Liver (tissue), 3 donors: ENCODE results near the gene DOK1.

Experiments
- EGR1 ChIP-seq, 2 donors: IDR thresholded peaks; 2 replicates each; pipeline ENCODE4 v1.6.1; 2016 to 2018; ENCODE audit warnings: antibody characterized with exemption in 2 of 2, low read depth in 2 of 2
- FOXA1 ChIP-seq: IDR thresholded peaks from 2 replicates; pipeline ENCODE4 v1.6.1; 2016; ENCODE audit warnings: antibody characterized with exemption
- GABPA ChIP-seq, 2 donors: IDR thresholded peaks in 1 of 2; conservative IDR thresholded peaks in 1 of 2; 2 replicates each; pipeline ENCODE4 v1.6.1; 2016; ENCODE audit warnings: antibody characterized with exemption in 2 of 2, mild to moderate bottlenecking in 1 of 2, moderate library complexity in 1 of 2
- JUND ChIP-seq, 2 donors: IDR thresholded peaks; 2 replicates each; pipeline ENCODE4 v1.6.1; 2016; ENCODE audit warnings: antibody characterized with exemption in 2 of 2
- NR2F2 ChIP-seq: IDR thresholded peaks from 2 replicates; pipeline ENCODE4 v1.6.1; 2016; ENCODE audit warnings: antibody characterized with exemption
- RXRA ChIP-seq, 2 donors: IDR thresholded peaks; 2 replicates each; pipeline ENCODE4 v1.6.1; 2017 to 2018; ENCODE audit warnings: antibody characterized with exemption in 2 of 2, mild to moderate bottlenecking in 1 of 2
- SP1 ChIP-seq: IDR thresholded peaks from 2 replicates; pipeline ENCODE4 v1.6.1; 2018; ENCODE audit warnings: antibody characterized with exemption, mild to moderate bottlenecking
- TAF1 ChIP-seq: conservative IDR thresholded peaks from 2 replicates; pipeline ENCODE4 v1.6.1; 2016; ENCODE audit warnings: antibody characterized with exemption, mild to moderate bottlenecking
- YY1 ChIP-seq: IDR thresholded peaks from 2 replicates; pipeline ENCODE4 v1.6.1; 2016; ENCODE audit warnings: antibody characterized with exemption, mild to moderate bottlenecking
- TF ChIP-seq, protein P1 (sequence below): fragments of 150-350 bp; IDR thresholded peaks from 2 replicates; pipeline ENCODE4 v1.5.1; 2017; ENCODE audit warnings: improper control_type of control experiment, low read depth, low read length; ENCODE audit not compliant: missing input control
- TF ChIP-seq, protein P2 (sequence below): IDR thresholded peaks from 2 replicates; pipeline ENCODE4 v1.6.1; 2016; ENCODE audit warnings: antibody characterized with exemption
- TF ChIP-seq, protein P3 (sequence below): IDR thresholded peaks from 2 replicates; pipeline ENCODE4 v1.6.1; 2016; ENCODE audit warnings: antibody characterized with exemption
- TF ChIP-seq, protein P4 (sequence below): IDR thresholded peaks from 2 replicates; pipeline ENCODE4 v1.6.1; 2016; ENCODE audit warnings: antibody characterized with exemption
- TF ChIP-seq, protein P5 (sequence below): IDR thresholded peaks from 2 replicates; pipeline ENCODE4 v1.6.1; 2016; ENCODE audit warnings: antibody characterized with exemption, mild to moderate bottlenecking
- donor health status: healthy.
- donor health status: healthy.

DNA sequence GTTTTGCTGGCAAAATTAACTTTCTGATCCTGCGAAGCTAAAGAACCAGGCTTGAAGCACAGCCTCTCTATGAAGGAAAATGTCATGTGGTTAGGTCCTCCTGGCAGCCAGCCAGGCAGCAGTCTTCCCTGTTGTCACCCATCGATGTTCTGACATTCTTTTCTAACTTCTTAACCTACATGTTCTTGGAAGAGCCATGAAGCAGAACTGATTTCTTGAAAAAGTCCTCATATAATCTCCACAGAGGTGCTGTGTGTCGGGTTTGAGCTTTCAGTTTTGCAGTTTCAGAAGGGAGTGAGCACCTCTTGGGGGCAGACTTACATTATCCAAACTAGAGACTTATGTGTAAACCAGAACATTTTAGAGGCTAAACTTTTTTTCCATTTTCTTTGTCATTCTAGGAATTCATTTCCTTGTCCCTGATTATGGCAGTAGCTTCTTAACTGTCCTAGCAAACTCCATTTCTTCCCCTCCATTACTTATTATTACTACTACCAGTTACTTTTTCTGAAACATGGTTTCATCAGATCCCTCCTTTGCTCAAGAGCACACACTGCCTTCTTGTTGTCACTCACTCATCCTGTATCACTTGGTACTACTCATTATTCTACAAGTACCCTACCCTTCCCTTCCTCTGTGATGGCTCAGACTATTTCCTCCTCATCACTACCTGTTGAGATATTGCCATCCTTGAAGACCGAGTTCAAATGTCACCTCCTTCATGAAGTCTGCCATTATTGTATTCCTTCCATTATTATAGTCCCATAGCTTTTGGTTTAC lies 31.1 kb downstream of the DOK1 start:
- TF ChIP-seq, protein P1, sequence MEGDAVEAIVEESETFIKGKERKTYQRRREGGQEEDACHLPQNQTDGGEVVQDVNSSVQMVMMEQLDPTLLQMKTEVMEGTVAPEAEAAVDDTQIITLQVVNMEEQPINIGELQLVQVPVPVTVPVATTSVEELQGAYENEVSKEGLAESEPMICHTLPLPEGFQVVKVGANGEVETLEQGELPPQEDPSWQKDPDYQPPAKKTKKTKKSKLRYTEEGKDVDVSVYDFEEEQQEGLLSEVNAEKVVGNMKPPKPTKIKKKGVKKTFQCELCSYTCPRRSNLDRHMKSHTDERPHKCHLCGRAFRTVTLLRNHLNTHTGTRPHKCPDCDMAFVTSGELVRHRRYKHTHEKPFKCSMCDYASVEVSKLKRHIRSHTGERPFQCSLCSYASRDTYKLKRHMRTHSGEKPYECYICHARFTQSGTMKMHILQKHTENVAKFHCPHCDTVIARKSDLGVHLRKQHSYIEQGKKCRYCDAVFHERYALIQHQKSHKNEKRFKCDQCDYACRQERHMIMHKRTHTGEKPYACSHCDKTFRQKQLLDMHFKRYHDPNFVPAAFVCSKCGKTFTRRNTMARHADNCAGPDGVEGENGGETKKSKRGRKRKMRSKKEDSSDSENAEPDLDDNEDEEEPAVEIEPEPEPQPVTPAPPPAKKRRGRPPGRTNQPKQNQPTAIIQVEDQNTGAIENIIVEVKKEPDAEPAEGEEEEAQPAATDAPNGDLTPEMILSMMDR, result no peak
- TF ChIP-seq, protein P2, sequence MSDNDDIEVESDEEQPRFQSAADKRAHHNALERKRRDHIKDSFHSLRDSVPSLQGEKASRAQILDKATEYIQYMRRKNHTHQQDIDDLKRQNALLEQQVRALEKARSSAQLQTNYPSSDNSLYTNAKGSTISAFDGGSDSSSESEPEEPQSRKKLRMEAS, result no peak
- TF ChIP-seq FOXA1, result no peak
- TF ChIP-seq SP1, result no peak
- TF ChIP-seq, protein P3, sequence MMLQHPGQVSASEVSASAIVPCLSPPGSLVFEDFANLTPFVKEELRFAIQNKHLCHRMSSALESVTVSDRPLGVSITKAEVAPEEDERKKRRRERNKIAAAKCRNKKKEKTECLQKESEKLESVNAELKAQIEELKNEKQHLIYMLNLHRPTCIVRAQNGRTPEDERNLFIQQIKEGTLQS, result no peak
- TF ChIP-seq, protein P4, sequence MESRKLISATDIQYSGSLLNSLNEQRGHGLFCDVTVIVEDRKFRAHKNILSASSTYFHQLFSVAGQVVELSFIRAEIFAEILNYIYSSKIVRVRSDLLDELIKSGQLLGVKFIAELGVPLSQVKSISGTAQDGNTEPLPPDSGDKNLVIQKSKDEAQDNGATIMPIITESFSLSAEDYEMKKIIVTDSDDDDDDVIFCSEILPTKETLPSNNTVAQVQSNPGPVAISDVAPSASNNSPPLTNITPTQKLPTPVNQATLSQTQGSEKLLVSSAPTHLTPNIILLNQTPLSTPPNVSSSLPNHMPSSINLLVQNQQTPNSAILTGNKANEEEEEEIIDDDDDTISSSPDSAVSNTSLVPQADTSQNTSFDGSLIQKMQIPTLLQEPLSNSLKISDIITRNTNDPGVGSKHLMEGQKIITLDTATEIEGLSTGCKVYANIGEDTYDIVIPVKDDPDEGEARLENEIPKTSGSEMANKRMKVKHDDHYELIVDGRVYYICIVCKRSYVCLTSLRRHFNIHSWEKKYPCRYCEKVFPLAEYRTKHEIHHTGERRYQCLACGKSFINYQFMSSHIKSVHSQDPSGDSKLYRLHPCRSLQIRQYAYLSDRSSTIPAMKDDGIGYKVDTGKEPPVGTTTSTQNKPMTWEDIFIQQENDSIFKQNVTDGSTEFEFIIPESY, result no peak
- TF ChIP-seq TAF1, result no peak
- TF ChIP-seq JUND (IDR thresholded peaks at IDR 0.05), result no peak
- TF ChIP-seq GABPA (IDR thresholded peaks at IDR 0.05 in 1 of 2, conservative IDR thresholded peaks at IDR 0.05 in 1 of 2), result no peak
- no peak for TF ChIP-seq EGR1 (IDR thresholded peaks at IDR 0.05; ENCODE audit: low read depth in 2 of 2)
- no peak for TF ChIP-seq RXRA (IDR thresholded peaks at IDR 0.05)
- TF ChIP-seq NR2F2, result no peak
- TF ChIP-seq, protein P5, sequence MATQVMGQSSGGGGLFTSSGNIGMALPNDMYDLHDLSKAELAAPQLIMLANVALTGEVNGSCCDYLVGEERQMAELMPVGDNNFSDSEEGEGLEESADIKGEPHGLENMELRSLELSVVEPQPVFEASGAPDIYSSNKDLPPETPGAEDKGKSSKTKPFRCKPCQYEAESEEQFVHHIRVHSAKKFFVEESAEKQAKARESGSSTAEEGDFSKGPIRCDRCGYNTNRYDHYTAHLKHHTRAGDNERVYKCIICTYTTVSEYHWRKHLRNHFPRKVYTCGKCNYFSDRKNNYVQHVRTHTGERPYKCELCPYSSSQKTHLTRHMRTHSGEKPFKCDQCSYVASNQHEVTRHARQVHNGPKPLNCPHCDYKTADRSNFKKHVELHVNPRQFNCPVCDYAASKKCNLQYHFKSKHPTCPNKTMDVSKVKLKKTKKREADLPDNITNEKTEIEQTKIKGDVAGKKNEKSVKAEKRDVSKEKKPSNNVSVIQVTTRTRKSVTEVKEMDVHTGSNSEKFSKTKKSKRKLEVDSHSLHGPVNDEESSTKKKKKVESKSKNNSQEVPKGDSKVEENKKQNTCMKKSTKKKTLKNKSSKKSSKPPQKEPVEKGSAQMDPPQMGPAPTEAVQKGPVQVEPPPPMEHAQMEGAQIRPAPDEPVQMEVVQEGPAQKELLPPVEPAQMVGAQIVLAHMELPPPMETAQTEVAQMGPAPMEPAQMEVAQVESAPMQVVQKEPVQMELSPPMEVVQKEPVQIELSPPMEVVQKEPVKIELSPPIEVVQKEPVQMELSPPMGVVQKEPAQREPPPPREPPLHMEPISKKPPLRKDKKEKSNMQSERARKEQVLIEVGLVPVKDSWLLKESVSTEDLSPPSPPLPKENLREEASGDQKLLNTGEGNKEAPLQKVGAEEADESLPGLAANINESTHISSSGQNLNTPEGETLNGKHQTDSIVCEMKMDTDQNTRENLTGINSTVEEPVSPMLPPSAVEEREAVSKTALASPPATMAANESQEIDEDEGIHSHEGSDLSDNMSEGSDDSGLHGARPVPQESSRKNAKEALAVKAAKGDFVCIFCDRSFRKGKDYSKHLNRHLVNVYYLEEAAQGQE, result no peak
- TF ChIP-seq YY1, result no peak
